ENCODE results near the gene RNF182.

The RNF182 gene

DNA sequence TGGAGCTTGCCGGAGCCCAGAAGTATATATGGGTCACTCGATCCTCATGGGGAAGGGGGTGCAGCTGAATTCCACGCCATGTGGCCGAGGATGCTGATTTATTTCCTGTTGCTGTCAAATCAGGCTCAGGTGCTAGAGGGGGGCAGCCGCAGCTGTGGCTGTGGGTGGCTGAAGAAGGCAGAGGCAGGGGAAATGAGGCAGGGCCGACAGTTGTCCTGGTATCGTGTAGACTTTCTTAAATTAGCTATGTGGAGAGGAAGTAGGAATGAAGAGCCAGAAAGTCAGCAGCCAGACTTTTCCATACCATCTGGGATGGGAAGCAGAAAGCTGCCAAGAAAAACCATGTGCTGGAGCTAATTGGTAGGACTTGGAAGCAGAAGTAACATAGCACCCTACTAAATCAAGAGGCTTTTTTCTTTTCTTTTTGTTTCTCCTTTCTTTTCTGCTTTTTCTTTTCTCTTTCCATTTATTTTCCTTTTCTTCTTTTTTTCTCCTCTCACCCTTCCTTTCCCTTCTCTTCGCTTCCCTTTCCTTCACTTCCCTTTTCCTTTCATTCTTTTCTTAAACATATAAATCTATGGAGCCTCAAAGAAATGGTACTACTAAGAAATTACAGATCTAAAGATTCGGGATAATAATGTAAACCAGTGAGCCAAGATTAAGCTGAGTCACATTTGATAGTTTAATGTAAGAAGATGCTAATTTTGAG is 102.2 kb downstream of the RNF182 start:
- DNase-seq (ENCODE audit: low spot score) (no peak), FAIRE-seq (no peak)

DNA sequence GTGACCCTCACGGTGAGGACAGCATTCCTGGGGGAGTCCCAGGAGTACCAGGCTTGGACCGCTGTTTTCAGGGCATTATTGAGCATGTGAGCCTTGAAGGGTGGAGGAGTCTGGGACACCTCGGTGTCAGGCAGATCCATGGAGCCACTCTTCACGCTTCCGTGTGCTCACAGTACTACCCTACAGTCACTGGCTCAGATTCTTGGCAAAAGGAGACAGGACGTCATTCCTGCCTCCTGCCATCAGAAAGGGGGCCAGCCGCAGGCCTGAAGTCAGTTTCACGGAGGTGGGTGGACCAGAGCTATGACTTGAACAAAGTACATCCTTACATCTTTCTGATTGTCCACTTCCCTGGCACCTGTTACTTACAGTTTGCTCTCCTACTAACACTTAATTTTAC is 103.9 kb downstream of the RNF182 start:
- no peak for DNase-seq (ENCODE audit: low spot score)
- no peak for FAIRE-seq

DNA sequence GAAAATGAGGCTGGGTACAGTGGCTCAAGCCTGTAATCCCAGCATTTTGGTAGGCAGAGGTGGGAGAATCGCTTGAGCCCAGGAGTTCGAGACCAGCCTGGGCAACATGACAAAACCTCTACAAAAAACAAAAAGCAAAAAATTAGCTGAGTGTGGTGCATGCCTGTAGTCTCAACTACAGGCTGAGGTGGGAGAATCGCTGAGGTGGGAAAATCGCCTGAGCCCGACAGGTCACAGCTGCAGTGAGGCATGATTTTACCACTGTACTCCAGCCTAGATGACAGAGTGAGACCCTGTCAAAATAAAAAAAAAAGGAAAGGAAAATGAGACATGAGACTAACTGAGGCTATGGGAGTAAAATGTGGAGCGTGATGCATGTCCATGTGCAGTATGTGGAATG is 104.9 kb downstream of the RNF182 start:
- DNase-seq (ENCODE audit: low spot score) (no peak), FAIRE-seq (no peak)
